Measurements from ENCODE around the gene ITGA1.
A peak's percentile ranks its signal among the peaks of the same experiment; 100 is the strongest.
"Not testable (repeated sequence)": the region's sequence is repeated elsewhere in the genome, so short reads cannot be mapped to it uniquely, and the experiment has no call there.

The ITGA1 gene

GRCh38 chr5:52743012-52743411 is 44.7 kb upstream of the ITGA1 start:
- H3K4me2 ChIP-seq (ENCODE audit: low read depth, low read length, poor library complexity, severe bottlenecking) = peak overlapping the region; percentile 32
- H3K4me1 ChIP-seq (ENCODE audit: insufficient read depth, low read length, poor library complexity, severe bottlenecking) = peaks cover 68% of the 10 kb centered on the region
- peaks cover 9% of the 10 kb centered on the region; the same call in 1 of the 2 replicates for H3F3A ChIP-seq (ENCODE audit: low read depth)
- TF ChIP-seq CTCF (conservative IDR thresholded peaks at IDR 0.05; ENCODE audit: low read length) = no peak
- no peak for TF ChIP-seq EZH2phosphoT487 (IDR thresholded peaks at IDR 0.05; ENCODE audit: borderline replicate concordance)
- no peak overlapping the region for H3K4me3 ChIP-seq (ENCODE audit: low read length, poor library complexity, severe bottlenecking)
- no peaks in the 10 kb centered on the region for H3K9me3 ChIP-seq (ENCODE audit: insufficient read depth, low read depth, low read length)
- no peaks in the 10 kb centered on the region for H3K27me3 ChIP-seq (ENCODE audit: insufficient read depth, low read length, poor library complexity, severe bottlenecking)
- H3K79me2 ChIP-seq (ENCODE audit: insufficient read depth, low read length) = no peaks in the 10 kb centered on the region
- no peaks in the 10 kb centered on the region for H3K36me3 ChIP-seq (ENCODE audit: insufficient read depth, low read length)
- H3K9ac ChIP-seq (ENCODE audit: low read depth, low read length, poor library complexity, severe bottlenecking) = no peak overlapping the region
- H4K20me1 ChIP-seq (ENCODE audit: insufficient read depth, low read length, poor library complexity, severe bottlenecking) = no peaks in the 10 kb centered on the region
- H2AFZ ChIP-seq (ENCODE audit: low read length) = no peak overlapping the region
- no peaks in the 10 kb centered on the region for H3K9me2 ChIP-seq (replicated peaks; ENCODE audit: low read depth, low read length)

GRCh38 chr5:52743529-52743928 is 44.2 kb upstream of the ITGA1 start:
- Histone ChIP-seq H2AFZ (ENCODE audit: low read length) (no peak overlapping the region), H3K79me2 (ENCODE audit: insufficient read depth, low read length) (no peaks in the 10 kb centered on the region), H3K4me3 (ENCODE audit: low read length, poor library complexity, severe bottlenecking) (no peak overlapping the region), H3K9ac (ENCODE audit: low read depth, low read length, poor library complexity, severe bottlenecking) (no peak overlapping the region), H3K36me3 (ENCODE audit: insufficient read depth, low read length) (no peaks in the 10 kb centered on the region), H3F3A (ENCODE audit: low read depth) (peaks cover 5% of the 10 kb centered on the region; the same call in 1 of the 2 replicates), H3K9me2 (replicated peaks; ENCODE audit: low read depth, low read length) (no peaks in the 10 kb centered on the region), H3K4me2 (ENCODE audit: low read depth, low read length, poor library complexity, severe bottlenecking) (peak overlapping the region; percentile 32), H4K20me1 (ENCODE audit: insufficient read depth, low read length, poor library complexity, severe bottlenecking) (no peaks in the 10 kb centered on the region), H3K4me1 (ENCODE audit: insufficient read depth, low read length, poor library complexity, severe bottlenecking) (peaks cover 63% of the 10 kb centered on the region), H3K9me3 (ENCODE audit: insufficient read depth, low read depth, low read length) (no peaks in the 10 kb centered on the region), H3K27me3 (ENCODE audit: insufficient read depth, low read length, poor library complexity, severe bottlenecking) (no peaks in the 10 kb centered on the region)
- no peak for TF ChIP-seq EZH2phosphoT487 (IDR thresholded peaks at IDR 0.05; ENCODE audit: borderline replicate concordance)
- no peak for TF ChIP-seq CTCF (conservative IDR thresholded peaks at IDR 0.05; ENCODE audit: low read length)

- no peaks in the 10 kb centered on the region for H3K79me2 ChIP-seq (ENCODE audit: insufficient read depth, low read length)
- H2AFZ ChIP-seq (ENCODE audit: low read length) = peak overlapping the region; percentile 47
- no peaks in the 10 kb centered on the region for H3K9me3 ChIP-seq (ENCODE audit: insufficient read depth, low read depth, low read length)
- H3K36me3 ChIP-seq (ENCODE audit: insufficient read depth, low read length) = no peaks in the 10 kb centered on the region
- H3K4me3 ChIP-seq (ENCODE audit: low read length, poor library complexity, severe bottlenecking) = no peak overlapping the region
- TF ChIP-seq EZH2phosphoT487 (IDR thresholded peaks at IDR 0.05; ENCODE audit: borderline replicate concordance) = no peak
- no peak for TF ChIP-seq CTCF (conservative IDR thresholded peaks at IDR 0.05; ENCODE audit: low read length)
- H3K4me2 ChIP-seq (ENCODE audit: low read depth, low read length, poor library complexity, severe bottlenecking) = peak overlapping the region; percentile 21
- no peaks in the 10 kb centered on the region for H3K9me2 ChIP-seq (replicated peaks; ENCODE audit: low read depth, low read length)
- no peak overlapping the region for H3K9ac ChIP-seq (ENCODE audit: low read depth, low read length, poor library complexity, severe bottlenecking)
- H3K4me1 ChIP-seq (ENCODE audit: insufficient read depth, low read length, poor library complexity, severe bottlenecking) = peaks cover 58% of the 10 kb centered on the region
- H3F3A ChIP-seq (ENCODE audit: low read depth) = 0 out of 2 replicates have a peak, but pooled peaks cover under 1% of the 10 kb centered on the region
- no peaks in the 10 kb centered on the region for H4K20me1 ChIP-seq (ENCODE audit: insufficient read depth, low read length, poor library complexity, severe bottlenecking)
- H3K27me3 ChIP-seq (ENCODE audit: insufficient read depth, low read length, poor library complexity, severe bottlenecking) = no peaks in the 10 kb centered on the region
Measured at GRCh38 chr5:52743970-52744369, 43.7 kb upstream of the ITGA1 start.

GRCh38 chr5:52744867-52745458 is 42.8 kb upstream of the ITGA1 start:
- not testable (repeated sequence) for H2AFZ ChIP-seq (ENCODE audit: low read length); H3K27me3 ChIP-seq (ENCODE audit: insufficient read depth, low read length, poor library complexity, severe bottlenecking); H4K20me1 ChIP-seq (ENCODE audit: insufficient read depth, low read length, poor library complexity, severe bottlenecking); H3K9me2 ChIP-seq (replicated peaks; ENCODE audit: low read depth, low read length); H3K9me3 ChIP-seq (ENCODE audit: insufficient read depth, low read depth, low read length); H3K79me2 ChIP-seq (ENCODE audit: insufficient read depth, low read length); H3K36me3 ChIP-seq (ENCODE audit: insufficient read depth, low read length); H3K4me2 ChIP-seq (ENCODE audit: low read depth, low read length, poor library complexity, severe bottlenecking); H3K4me3 ChIP-seq (ENCODE audit: low read length, poor library complexity, severe bottlenecking); H3F3A ChIP-seq (ENCODE audit: low read depth); H3K9ac ChIP-seq (ENCODE audit: low read depth, low read length, poor library complexity, severe bottlenecking)
- H3K4me1 ChIP-seq (ENCODE audit: insufficient read depth, low read length, poor library complexity, severe bottlenecking) = peaks cover 48% of the 10 kb centered on the region

All from Loucy (cell line).